ENCODE results near the gene SSBP2. TPM values are rescaled to one million over a fixed set of nuclear protein-coding genes. Genes with fewer than 3 reads are reported as not detected.

SSBP2 gene
- total and polyA plus RNA-seq, 2 of the 8 experiments (the other 6 are each of a cell fraction or from before 2014, with no cell fraction given), result 21.5 to 36.2 TPM

- no peak for FAIRE-seq
- Histone ChIP-seq H2AK5ac (ENCODE audit: low read depth, low read length) (no peak overlapping the region), H3K79me1 (ENCODE audit: low read depth, low read length) (no peaks in the 10 kb centered on the region), H3K79me2 (ENCODE audit: control insufficient read depth in 1 of 2, insufficient read depth in 2 of 2, low read length in 2 of 2) (no peaks in the 10 kb centered on the region), H4K5ac (ENCODE audit: insufficient read length, low read depth, low read length) (no peak overlapping the region), H3K56ac (replicated peaks; ENCODE audit: insufficient read length, low read depth, low read length) (no peak overlapping the region), H2AFZ (ENCODE audit: low read length) (no peak overlapping the region), H3K27ac (ENCODE audit: low read depth, low read length) (no peak overlapping the region), H4K8ac (ENCODE audit: extremely low read depth, insufficient read depth, low read length) (no peak overlapping the region), H3K27me3 (replicated peaks in 1 of 4; ENCODE audit: control insufficient read depth in 3 of 4, extremely low read depth in 1 of 4, insufficient read depth in 3 of 4, low read length in 3 of 4) (no peaks in the 10 kb centered on the region), H2BK12ac (ENCODE audit: low read depth, low read length) (no peak overlapping the region), H2BK5ac (ENCODE audit: low read depth, low read length) (no peak overlapping the region), H3K9ac (replicated peaks in 1 of 4; ENCODE audit: extremely low read depth in 1 of 4, low read depth in 3 of 4, low read length in 3 of 4) (no peak overlapping the region), H3K18ac (ENCODE audit: extremely low read depth, low read length) (no peak overlapping the region), H2BK120ac (replicated peaks; ENCODE audit: low read depth, low read length) (no peak overlapping the region), H3K36me3 (ENCODE audit: control insufficient read depth in 2 of 4, insufficient read depth in 4 of 4, low read length in 3 of 4) (no peaks in the 10 kb centered on the region), H3K23me2 (ENCODE audit: low read depth, low read length) (no peaks in the 10 kb centered on the region), H3K14ac (ENCODE audit: insufficient read length) (no peak overlapping the region), H2BK15ac (ENCODE audit: low read length) (no peak overlapping the region), H4K20me1 (replicated peaks in 1 of 2; ENCODE audit: control insufficient read depth in 1 of 2, insufficient read depth in 2 of 2, low read length in 2 of 2) (no peaks in the 10 kb centered on the region), H2BK20ac (ENCODE audit: low read length) (no peak overlapping the region), H3K4me3 (ENCODE audit: extremely low read depth in 1 of 4, insufficient read depth in 2 of 4, low read depth in 3 of 4, low read length in 4 of 4) (no peak overlapping the region), H3K23ac (ENCODE audit: insufficient read length) (no peak overlapping the region), H4K91ac (replicated peaks; ENCODE audit: insufficient read length, low read length) (no peak overlapping the region), H3K4me1 (replicated peaks in 1 of 4; ENCODE audit: control insufficient read depth in 3 of 4, insufficient read depth in 4 of 4, low read length in 3 of 4) (no peaks in the 10 kb centered on the region), H3K9me3 (ENCODE audit: insufficient read depth in 2 of 2, low read depth in 1 of 2, low read length in 1 of 2) (no peaks in the 10 kb centered on the region; a peak in 1 of 4 replicates), H3K4ac (replicated peaks; ENCODE audit: insufficient read length, low read depth, low read length) (no peak overlapping the region), H3K4me2 (ENCODE audit: insufficient read depth in 1 of 2, low read depth in 2 of 2, low read length in 2 of 2) (no peak overlapping the region)
- ChIA-PET POLR2A (ENCODE audit: partially characterized antibody) (no interaction called here), CTCF (ENCODE audit: partially characterized antibody) (no interaction called here)
- no peak for DNase-seq (ENCODE audit: low read depth in 1 of 2, low spot score in 2 of 2)
- TF ChIP-seq CBX8 (IDR thresholded peaks at IDR 0.05; ENCODE audit: borderline replicate concordance, low read depth, low read length) (no peak), BCL11A (IDR thresholded peaks at IDR 0.05; ENCODE audit: low read depth in 2 of 2, low read length in 2 of 2) (no peak), YY1 (IDR thresholded peaks at IDR 0.05; ENCODE audit: low read depth, low read length) (no peak), JUN (IDR thresholded peaks at IDR 0.05; ENCODE audit: low read depth, low read length) (no peak), POLR2A (IDR thresholded peaks at IDR 0.05; ENCODE audit: control extremely low read depth in 1 of 2, low read depth in 2 of 2, low read length in 2 of 2) (no peak), RFX5 (IDR thresholded peaks at IDR 0.05; ENCODE audit: borderline replicate concordance, low read depth, low read length) (no peak), KDM5A (IDR thresholded peaks at IDR 0.05; ENCODE audit: low read length) (no peak), BRCA1 (IDR thresholded peaks at IDR 0.05; ENCODE audit: low read depth, low read length) (no peak), CREB1 (IDR thresholded peaks at IDR 0.05) (no peak), RXRA (IDR thresholded peaks at IDR 0.05; ENCODE audit: insufficient read depth, low read depth, low read length) (no peak), GABPA (IDR thresholded peaks at IDR 0.05; ENCODE audit: borderline replicate concordance, insufficient read depth, low read length) (no peak)
These were observed 205.0 kb downstream of the SSBP2 start for GRCh38 chr5:81545911-81546310.
